Glutamatergic neuron (in vitro differentiated cells): Measurements from ENCODE around the gene ITFG2. TPM values are rescaled to one million over a fixed set of nuclear protein-coding genes. Genes with fewer than 3 reads are reported as not detected.

Experiments used
- DNase-seq: peaks from one replicate; pipeline ENCODE4 v3.0.0; 2022
- H3K27ac Mint-ChIP-seq: one replicate; pipeline ENCODE4 v1.8.0; 2020; ENCODE audit warnings: mild to moderate bottlenecking, mixed read lengths, inconsistent platforms; ENCODE audit not compliant: unreplicated experiment
- H3K27me3 Mint-ChIP-seq: one replicate; pipeline ENCODE4 v1.8.0; 2020; ENCODE audit warnings: mild to moderate bottlenecking, moderate library complexity, mixed read lengths, inconsistent platforms; ENCODE audit not compliant: unreplicated experiment
- H3K36me3 Mint-ChIP-seq: one replicate; pipeline ENCODE4 v1.8.0; 2020; ENCODE audit warnings: mild to moderate bottlenecking, mixed read lengths, inconsistent platforms; ENCODE audit not compliant: unreplicated experiment
- H3K4me1 Mint-ChIP-seq: one replicate; pipeline ENCODE4 v1.8.0; 2020; ENCODE audit warnings: mild to moderate bottlenecking, low read depth, mixed read lengths, inconsistent platforms; ENCODE audit not compliant: unreplicated experiment
- H3K4me3 Mint-ChIP-seq: one replicate; pipeline ENCODE4 v1.8.0; 2020; ENCODE audit warnings: mild to moderate bottlenecking, mixed read lengths, inconsistent platforms; ENCODE audit not compliant: unreplicated experiment
- H3K9me3 Mint-ChIP-seq: one replicate; pipeline ENCODE4 v1.8.0; 2020; ENCODE audit warnings: mild to moderate bottlenecking, moderate library complexity, mixed read lengths, inconsistent platforms; ENCODE audit not compliant: unreplicated experiment
- total RNA-seq: library from RNA; stranded (reverse); fragmentation: NEBNext Ultra II Directional; extraction: Animal tissue kit (Norgen Biotek cat#: 25700); gene quantifications from one replicate; pipeline ENCODE4 v1.2.1, GENCODE V29; 2021; ENCODE audit not compliant: unreplicated experiment
- TF ChIP-seq, protein P1 (sequence below): fragments of 200-600 bp; sonication (generic); IDR thresholded peaks from one replicate; pipeline ENCODE4 v1.5.0; 2021; ENCODE audit not compliant: partially characterized antibody, unreplicated experiment

Gene ITFG2
- total RNA-seq, 1 donor from 2014 or later: 37.4 TPM

DNA sequence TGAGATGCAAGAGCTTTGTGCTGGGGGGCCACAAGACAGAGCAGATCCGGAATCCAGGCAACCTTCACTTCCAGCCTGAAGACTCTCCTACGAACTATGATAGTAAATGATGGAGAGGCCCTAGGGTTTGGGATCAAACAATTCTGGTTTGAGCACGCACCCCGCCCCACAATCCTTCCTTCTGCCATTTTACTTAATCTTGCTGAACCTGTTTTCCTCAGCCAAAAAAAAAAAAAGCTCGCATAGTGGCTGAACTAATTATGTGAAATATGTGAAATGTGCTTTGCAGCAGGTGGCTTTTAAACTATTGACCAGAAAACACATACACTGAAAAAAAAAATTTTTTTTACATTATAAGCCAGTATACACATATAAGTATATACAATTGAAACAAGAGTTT is 667 bp upstream of the ITFG2 start:
- Mint-ChIP-seq H3K4me3 (peak overlapping the region; percentile 100), H3K36me3 (no peaks in the 10 kb centered on the region), H3K4me1 (peaks cover 14% of the 10 kb centered on the region), H3K27me3 (peaks cover 13% of the 10 kb centered on the region), H3K27ac (peak overlapping the region; percentile 100), H3K9me3 (peaks cover 7% of the 10 kb centered on the region)
- DNase-seq: no peak
- TF ChIP-seq, protein P1, sequence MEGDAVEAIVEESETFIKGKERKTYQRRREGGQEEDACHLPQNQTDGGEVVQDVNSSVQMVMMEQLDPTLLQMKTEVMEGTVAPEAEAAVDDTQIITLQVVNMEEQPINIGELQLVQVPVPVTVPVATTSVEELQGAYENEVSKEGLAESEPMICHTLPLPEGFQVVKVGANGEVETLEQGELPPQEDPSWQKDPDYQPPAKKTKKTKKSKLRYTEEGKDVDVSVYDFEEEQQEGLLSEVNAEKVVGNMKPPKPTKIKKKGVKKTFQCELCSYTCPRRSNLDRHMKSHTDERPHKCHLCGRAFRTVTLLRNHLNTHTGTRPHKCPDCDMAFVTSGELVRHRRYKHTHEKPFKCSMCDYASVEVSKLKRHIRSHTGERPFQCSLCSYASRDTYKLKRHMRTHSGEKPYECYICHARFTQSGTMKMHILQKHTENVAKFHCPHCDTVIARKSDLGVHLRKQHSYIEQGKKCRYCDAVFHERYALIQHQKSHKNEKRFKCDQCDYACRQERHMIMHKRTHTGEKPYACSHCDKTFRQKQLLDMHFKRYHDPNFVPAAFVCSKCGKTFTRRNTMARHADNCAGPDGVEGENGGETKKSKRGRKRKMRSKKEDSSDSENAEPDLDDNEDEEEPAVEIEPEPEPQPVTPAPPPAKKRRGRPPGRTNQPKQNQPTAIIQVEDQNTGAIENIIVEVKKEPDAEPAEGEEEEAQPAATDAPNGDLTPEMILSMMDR: no peak

DNA sequence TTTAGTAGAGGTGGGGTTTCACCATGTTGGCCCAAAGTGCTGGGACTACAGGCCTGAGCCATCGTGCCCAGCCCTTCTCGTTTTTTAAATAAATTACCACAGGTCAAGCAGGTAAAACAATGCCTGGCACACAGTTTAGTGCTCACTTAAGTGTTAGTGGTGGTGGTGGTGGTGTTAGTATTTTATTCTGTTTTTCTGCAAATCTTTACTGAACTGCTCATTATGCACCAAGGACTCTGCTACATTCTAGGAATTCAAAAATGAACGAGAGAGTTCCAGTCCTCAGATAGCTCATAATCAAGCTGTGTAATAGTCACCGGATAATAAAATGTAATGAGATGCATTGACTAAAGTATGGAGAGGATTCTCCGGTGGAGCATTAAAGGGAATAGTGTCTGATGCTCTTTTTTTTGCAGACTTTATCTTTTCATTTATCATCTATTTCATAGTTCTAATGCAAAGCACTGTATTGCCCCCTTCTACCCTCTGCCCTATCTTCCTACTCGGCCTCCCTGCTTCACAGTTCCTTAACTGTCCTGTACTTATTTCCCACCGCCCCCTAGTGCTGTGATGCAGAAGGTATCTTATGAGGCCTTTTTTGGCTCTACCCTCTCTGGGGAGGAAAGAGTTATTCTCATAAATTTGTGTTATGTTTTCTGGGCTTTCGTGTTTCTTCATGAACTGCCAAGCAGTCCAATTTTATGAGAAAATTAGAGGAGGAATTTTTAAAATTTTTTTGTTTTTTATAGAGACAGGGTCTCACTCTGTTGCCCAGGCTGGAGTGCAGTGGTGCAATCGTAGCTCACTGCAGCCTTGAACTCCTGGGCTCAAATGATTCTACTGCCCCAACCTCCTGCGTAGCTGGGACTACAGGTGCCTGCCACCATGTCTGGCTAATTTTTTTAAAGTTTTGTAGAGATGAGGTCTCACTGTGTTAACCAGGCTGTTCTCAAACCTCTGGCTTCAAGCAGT is 1.0 kb downstream of the ITFG2 start:
- H3K27ac Mint-ChIP-seq: peak overlapping the region; percentile 100
- peak overlapping the region; percentile 100 for H3K4me3 Mint-ChIP-seq
- peaks cover 14% of the 10 kb centered on the region for H3K4me1 Mint-ChIP-seq
- peak; percentile 53 for DNase-seq
- H3K27me3 Mint-ChIP-seq: peaks cover 13% of the 10 kb centered on the region
- TF ChIP-seq, protein P1: peak; percentile 73
- H3K36me3 Mint-ChIP-seq: no peaks in the 10 kb centered on the region
- H3K9me3 Mint-ChIP-seq: peaks cover 7% of the 10 kb centered on the region

DNA sequence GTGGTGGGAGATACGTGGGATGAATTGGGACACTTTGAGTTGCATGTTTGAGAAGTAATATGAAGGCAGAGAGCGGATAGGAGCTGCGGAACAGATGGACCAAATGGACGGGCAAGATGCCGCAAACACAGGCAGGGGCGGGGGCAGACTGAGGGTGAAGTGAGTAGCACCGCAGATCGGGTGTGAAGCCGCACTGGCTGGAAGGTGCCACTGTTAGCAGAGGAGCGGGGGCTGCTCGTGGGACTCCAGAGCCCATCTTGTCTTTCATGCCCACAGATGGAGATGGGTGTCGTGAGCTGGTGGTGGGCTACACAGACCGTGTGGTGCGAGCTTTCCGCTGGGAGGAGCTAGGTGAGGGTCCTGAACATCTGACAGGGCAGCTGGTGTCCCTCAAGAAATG is 7.3 kb downstream of the ITFG2 start:
- peaks cover 2% of the 10 kb centered on the region for H3K27me3 Mint-ChIP-seq
- TF ChIP-seq, protein P1: no peak
- H3K4me3 Mint-ChIP-seq: no peak overlapping the region
- H3K4me1 Mint-ChIP-seq: no peaks in the 10 kb centered on the region
- H3K27ac Mint-ChIP-seq: no peak overlapping the region
- H3K9me3 Mint-ChIP-seq: no peaks in the 10 kb centered on the region
- no peak for DNase-seq
- H3K36me3 Mint-ChIP-seq: peaks cover 3% of the 10 kb centered on the region

DNA sequence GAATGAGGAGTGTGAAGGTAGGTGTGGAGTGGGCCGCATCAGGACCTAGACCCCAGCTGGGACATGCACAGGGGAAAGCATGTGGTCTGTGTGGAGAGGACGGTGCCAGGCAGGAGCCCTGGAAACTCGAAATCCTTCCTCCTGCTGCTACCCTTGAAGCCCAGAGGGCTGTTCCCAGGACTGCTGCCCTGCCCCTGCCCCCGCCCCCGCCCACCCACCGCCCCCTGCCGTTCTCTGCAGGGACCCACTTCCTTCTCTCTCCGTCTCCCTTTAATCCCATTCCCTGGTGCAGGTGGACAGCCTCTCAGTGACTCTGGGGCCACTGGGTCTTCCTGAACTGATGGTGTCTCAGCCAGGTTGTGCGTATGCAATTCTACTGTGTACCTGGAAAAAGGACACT is 8.0 kb downstream of the ITFG2 start:
- Mint-ChIP-seq H3K27ac (no peak overlapping the region), H3K9me3 (no peaks in the 10 kb centered on the region), H3K36me3 (peaks cover 3% of the 10 kb centered on the region), H3K4me1 (no peaks in the 10 kb centered on the region), H3K27me3 (peaks cover 2% of the 10 kb centered on the region), H3K4me3 (no peak overlapping the region)
- TF ChIP-seq, protein P1: no peak
- no peak for DNase-seq

DNA sequence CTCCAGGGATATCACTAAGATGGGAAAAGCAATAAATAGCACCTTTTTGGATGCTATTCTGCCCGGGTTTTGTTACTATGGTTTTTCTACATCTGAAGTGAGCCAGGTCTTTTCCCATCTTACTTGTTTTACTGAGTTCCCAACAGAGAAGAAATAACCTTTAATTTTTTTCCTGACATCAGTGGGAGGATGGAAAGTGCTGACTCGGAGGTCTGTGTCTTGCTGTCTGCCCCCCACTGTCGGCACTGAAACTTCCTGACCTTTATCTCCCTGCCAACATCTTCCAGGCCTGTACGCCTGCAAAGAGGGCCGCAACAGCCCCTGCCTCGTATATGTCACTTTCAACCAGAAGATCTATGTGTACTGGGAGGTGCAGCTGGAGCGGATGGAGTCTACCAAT is 11.0 kb downstream of the ITFG2 start:
- no peak overlapping the region for H3K27ac Mint-ChIP-seq
- no peak overlapping the region for H3K4me3 Mint-ChIP-seq
- peaks cover 3% of the 10 kb centered on the region for H3K36me3 Mint-ChIP-seq
- H3K4me1 Mint-ChIP-seq: no peaks in the 10 kb centered on the region
- no peaks in the 10 kb centered on the region for H3K9me3 Mint-ChIP-seq
- no peak for DNase-seq
- TF ChIP-seq, protein P1: no peak
- peaks cover 2% of the 10 kb centered on the region for H3K27me3 Mint-ChIP-seq
